GM12878 (cell line): ENCODE data around the gene CPB2. TPM values are rescaled to one million over a fixed set of nuclear protein-coding genes. Genes with fewer than 3 reads are reported as not detected.

Experiments used
- polyA plus RNA-seq, 11 experiments: library from polyadenylated mRNA; depleted of rRNA in 4 of 11; unstranded in 6 of 11; stranded (reverse) in 5 of 11; fragments of >200 nt; fragmentation: Nextera tagmentation in 4 of 11; fragmentation: Illumina TruSeq in 1 of 11; extraction: Ambion mirVana in 4 of 11; extraction: Trizol in 1 of 11; gene quantifications; 1 replicate in 1 of 11; 2 replicates in 10 of 11; pipeline versions ENCODE4 v1.2.1 to v1.2.3, GENCODE V29; 2011 to 2016; ENCODE audit warnings: inconsistent platforms in 2 of 11, missing spikeins in 2 of 11, low read depth in 1 of 11
- total RNA-seq, 4 experiments: library from RNA; depleted of rRNA in 3 of 4; stranded (reverse); fragments of >200 nt in 3 of 4; fragmentation: Illumina TruSeq in 1 of 4; extraction: Trizol in 1 of 4; gene quantifications; 2 replicates each; pipeline versions ENCODE4 v1.2.1 to v1.2.3, GENCODE V29; 2013 to 2021

CPB2 gene
- total and polyA plus RNA-seq, 10 of the 15 experiments (the other 5 are each of a cell fraction or from before 2014, with no cell fraction given), result 0.05 to 0.87 (median 0.13) TPM; not detected in 3

Other genes starting within 250 kb of the CPB2 start
- gene ZC3H13, start 52.3 kb downstream of the CPB2 start, total RNA-seq (2014; rRNA removed), result 16.1 and 18.6 TPM in 2 replicates
- 27.5 and 29.7 TPM in 2 replicates for gene ZC3H13, start 52.3 kb downstream of the CPB2 start, total RNA-seq (2014; rRNA removed; fragmentation: Illumina TruSeq; extraction: Trizol)
- gene ZC3H13, start 52.3 kb downstream of the CPB2 start, total RNA-seq (2021), result 37.7 and 42.8 TPM in 2 replicates
- 10.0 and 12.3 TPM in 2 replicates for gene ZC3H13, start 52.3 kb downstream of the CPB2 start, polyA plus RNA-seq (2011; rRNA removed)
- gene ZC3H13, start 52.3 kb downstream of the CPB2 start, polyA plus RNA-seq (2014; fragmentation: Illumina TruSeq; extraction: Trizol), result 50.0 and 62.5 TPM in 2 replicates
- 10 to 100 TPM; 18.7 to 23.4 TPM for gene ZC3H13, start 52.3 kb downstream of the CPB2 start, polyA plus RNA-seq (2014; fragmentation: Nextera tagmentation; extraction: Ambion mirVana)
- 16.9 and 19.5 TPM in 2 replicates for gene ZC3H13, start 52.3 kb downstream of the CPB2 start, polyA plus RNA-seq (2014; rRNA removed)
- gene ZC3H13, start 52.3 kb downstream of the CPB2 start, polyA plus RNA-seq (2016; fragmentation: Nextera tagmentation; extraction: Ambion mirVana), result 10 to 100 TPM; 52.5 to 55.9 TPM
- gene LCP1, start 77.1 kb upstream of the CPB2 start, total RNA-seq (2014; rRNA removed), result 1,359 and 1,536 TPM in 2 replicates
- gene LCP1, start 77.1 kb upstream of the CPB2 start, total RNA-seq (2014; rRNA removed; fragmentation: Illumina TruSeq; extraction: Trizol), result 1,765 and 1,770 TPM in 2 replicates
- 1,593 and 1,649 TPM in 2 replicates for gene LCP1, start 77.1 kb upstream of the CPB2 start, total RNA-seq (2021)
- gene LCP1, start 77.1 kb upstream of the CPB2 start, polyA plus RNA-seq (2011; rRNA removed), result 1,518 and 1,924 TPM in 2 replicates
- 2,201 and 2,644 TPM in 2 replicates for gene LCP1, start 77.1 kb upstream of the CPB2 start, polyA plus RNA-seq (2014; fragmentation: Illumina TruSeq; extraction: Trizol)
- gene LCP1, start 77.1 kb upstream of the CPB2 start, polyA plus RNA-seq (2014; fragmentation: Nextera tagmentation; extraction: Ambion mirVana), result 1,000 to 10,000 TPM in 1 of 2 experiments, 100 to 1,000 TPM in 1; 775 to 1,062 TPM
- 1,106 and 1,239 TPM in 2 replicates for gene LCP1, start 77.1 kb upstream of the CPB2 start, polyA plus RNA-seq (2014; rRNA removed)
- 1,000 to 10,000 TPM; 1,617 to 1,624 TPM for gene LCP1, start 77.1 kb upstream of the CPB2 start, polyA plus RNA-seq (2016; fragmentation: Nextera tagmentation; extraction: Ambion mirVana)
- gene LRRC63, start 106.9 kb upstream of the CPB2 start, total RNA-seq (2014; rRNA removed), result 0.34 and 1.0 TPM in 2 replicates
- 0.98 and 1.2 TPM in 2 replicates for gene LRRC63, start 106.9 kb upstream of the CPB2 start, total RNA-seq (2014; rRNA removed; fragmentation: Illumina TruSeq; extraction: Trizol)
- 0.51 and 0.56 TPM in 2 replicates for gene LRRC63, start 106.9 kb upstream of the CPB2 start, total RNA-seq (2021)
- gene LRRC63, start 106.9 kb upstream of the CPB2 start, polyA plus RNA-seq (2011; rRNA removed), result 0.04 TPM in 1 of 2 replicates, not detected in the other
- gene LRRC63, start 106.9 kb upstream of the CPB2 start, polyA plus RNA-seq (2014; fragmentation: Illumina TruSeq; extraction: Trizol), result 0.88 and 1.3 TPM in 2 replicates
- gene LRRC63, start 106.9 kb upstream of the CPB2 start, polyA plus RNA-seq (2014; fragmentation: Nextera tagmentation; extraction: Ambion mirVana), result under 1 TPM; 0.40 to 0.76 TPM
- 0.61 and 0.78 TPM in 2 replicates for gene LRRC63, start 106.9 kb upstream of the CPB2 start, polyA plus RNA-seq (2014; rRNA removed)
- gene LRRC63, start 106.9 kb upstream of the CPB2 start, polyA plus RNA-seq (2016; fragmentation: Nextera tagmentation; extraction: Ambion mirVana), result under 1 TPM; 0.56 to 0.92 TPM